Gastroesophageal sphincter (tissue), 4 donors: ENCODE data around the gene TIAL1. TPM values are rescaled to one million over a fixed set of nuclear protein-coding genes. Genes with fewer than 3 reads are reported as not detected.
A peak's percentile ranks its signal among the peaks of the same experiment; 100 is the strongest.

ENCODE experiments used
- ATAC-seq: fragments of 150-250 bp; one replicate; pipeline ENCODE4 v1.9.1; 2016; ENCODE audit warnings: mild to moderate bottlenecking, moderate library complexity
- H3K27ac ChIP-seq, 4 donors: fragments of 200-600 bp; sonication (generic) in 3 of 4; 1 replicate in 3 of 4; 2 replicates in 1 of 4; pipeline ENCODE4 v1.5.1; 2016 to 2019
- H3K27me3 ChIP-seq: fragments of 200-600 bp; sonication (generic); one replicate; pipeline ENCODE4 v1.5.1; 2019
- H3K36me3 ChIP-seq, 2 donors: fragments of 200-600 bp; sonication (generic); one replicate each; pipeline ENCODE4 v1.5.1; 2019; ENCODE audit warnings: control low read depth in 1 of 2
- H3K4me1 ChIP-seq, 3 donors: fragments of 200-600 bp; sonication (generic); 1 replicate in 2 of 3; 2 replicates in 1 of 3; pipeline ENCODE4 v1.5.1; 2016 to 2019; ENCODE audit warnings: control low read depth in 2 of 3
- H3K4me3 ChIP-seq, 2 donors: fragments of 200-600 bp; sonication (generic); one replicate each; pipeline ENCODE4 v1.5.1; 2019; ENCODE audit warnings: mild to moderate bottlenecking in 1 of 2, moderate library complexity in 1 of 2
- H3K9me3 ChIP-seq, 3 donors: fragments of 200-600 bp; sonication (generic); one replicate each; pipeline ENCODE4 v1.5.1; 2017 to 2019; ENCODE audit warnings: control low read depth in 2 of 3
- CTCF ChIP-seq, 4 experiments: fragments of 200-600 bp in 2 of 4; fragments of 450-650 bp in 2 of 4; sonication (generic) in 1 of 4; IDR thresholded peaks; one replicate each; pipeline ENCODE4 v1.5.1; 2017 to 2019; ENCODE audit warnings: antibody characterized with exemption in 4 of 4, mild to moderate bottlenecking in 2 of 4, moderate library complexity in 2 of 4
- EP300 ChIP-seq: sonication (generic); formaldehyde crosslinking; IDR thresholded peaks from one replicate; pipeline ENCODE4 v1.6.1; 2017; ENCODE audit warnings: antibody characterized with exemption, mild to moderate bottlenecking
- POLR2A ChIP-seq, 2 donors: fragments of 450-650 bp; IDR thresholded peaks; one replicate each; pipeline ENCODE4 v1.6.1; 2017; ENCODE audit warnings: antibody characterized with exemption in 2 of 2, mild to moderate bottlenecking in 2 of 2, moderate library complexity in 1 of 2
- POLR2AphosphoS5 ChIP-seq: sonication (generic); formaldehyde crosslinking; IDR thresholded peaks from one replicate; pipeline ENCODE4 v1.6.1; 2017; ENCODE audit warnings: antibody characterized with exemption
- WGBS, 2 donors: methylation state at CpG; one replicate each; pipeline ENCODE4 v1.1.5; 2018; ENCODE audit warnings: low coverage in 1 of 2; 5-methylcytosine and 5-hydroxymethylcytosine counted together
- total RNA-seq, 4 donors: library from RNA; depleted of rRNA; stranded (reverse); fragments of >200 nt; gene quantifications; one replicate each; pipeline ENCODE4 v1.1.0, GENCODE V29; 2016

Gene TIAL1
- total RNA-seq, 4 donors from 2014 or later: 53.6 to 117 (median 57.9) TPM

DNA sequence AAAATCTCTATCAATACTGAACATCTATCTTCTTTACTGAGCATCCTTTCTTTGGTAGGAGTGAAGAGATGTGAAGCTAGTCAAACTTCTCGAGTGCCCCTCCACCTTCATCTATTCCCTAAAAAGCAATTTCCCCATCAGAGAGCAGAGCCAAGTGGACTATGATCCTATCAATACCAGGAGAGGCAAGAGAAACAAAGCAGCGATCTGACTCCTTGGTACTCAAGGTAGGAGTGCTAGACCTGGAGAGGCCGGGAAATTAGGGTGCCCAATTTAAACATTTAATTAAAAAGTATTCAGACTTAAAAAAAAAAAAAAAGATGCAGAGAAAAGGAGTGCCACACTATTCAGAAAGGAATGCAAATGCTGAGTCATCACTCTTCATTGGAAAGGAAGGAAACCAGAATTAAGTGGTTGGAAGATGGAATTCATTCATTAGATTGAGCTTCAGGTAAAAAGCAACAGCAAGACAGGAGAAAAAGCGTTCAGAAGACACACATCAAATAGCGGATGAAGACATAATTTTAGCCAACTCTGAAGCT lies 1.6 kb downstream of the TIAL1 start:
- ATAC-seq: no peak
- Histone ChIP-seq H3K4me1 (peaks cover 3 to 54% (median 25%) of the 10 kb centered on the region in 3 donors), H3K27me3 (no peaks in the 10 kb centered on the region), H3K27ac (peak overlapping the region in 3 of 4 donors; percentile 92 to 98 (median 97)), H3K9me3 (no peaks in the 10 kb centered on the region), H3K36me3 (peaks cover 0 to 9% of the 10 kb centered on the region in 2 donors), H3K4me3 (peak overlapping the region; percentile 62 to 79)
- no peak for TF ChIP-seq CTCF (IDR thresholded peaks at IDR 0.05)
- no peak for TF ChIP-seq POLR2AphosphoS5
- TF ChIP-seq POLR2A (IDR thresholded peaks at IDR 0.05): no peak
- TF ChIP-seq EP300: no peak
- 17 to 21% methylated on average over 5 of the region's 5 CpGs for WGBS, 2 donors

DNA sequence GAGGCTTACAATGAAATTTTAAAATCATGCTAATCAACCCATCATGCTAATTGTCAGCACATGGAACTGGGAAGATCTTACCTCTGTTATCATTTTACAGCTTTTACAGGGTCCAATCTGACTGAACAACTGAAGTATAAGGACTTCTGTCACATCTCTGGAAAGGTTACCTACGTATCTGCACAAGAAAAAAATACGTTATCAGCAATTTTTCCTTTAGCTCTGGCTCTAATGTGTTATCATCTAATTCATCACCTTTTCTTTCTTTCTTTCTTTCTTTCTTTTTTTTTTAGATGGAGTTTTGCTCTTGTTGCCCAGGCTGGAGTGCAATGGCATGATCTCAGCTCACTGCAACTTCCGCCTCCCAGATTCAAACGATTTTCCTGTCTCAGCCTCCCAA lies 8.7 kb downstream of the TIAL1 start:
- WGBS, 2 donors: 89 to 92% methylated on average over 4 of the region's 4 CpGs
- H3K27ac ChIP-seq: no peak overlapping the region
- peaks cover 3 to 53% of the 10 kb centered on the region in 2 donors for H3K36me3 ChIP-seq
- H3K4me1 ChIP-seq: peaks cover 7 to 38% (median 10%) of the 10 kb centered on the region in 3 donors
- no peak overlapping the region for H3K4me3 ChIP-seq
- TF ChIP-seq CTCF (IDR thresholded peaks at IDR 0.05) (no peak), POLR2AphosphoS5 (no peak), POLR2A (IDR thresholded peaks at IDR 0.05) (no peak)
- no peaks in the 10 kb centered on the region for H3K9me3 ChIP-seq
- H3K27me3 ChIP-seq: no peaks in the 10 kb centered on the region
- no peak for ATAC-seq

- peaks cover 0 to 76% of the 10 kb centered on the region in 2 donors for H3K36me3 ChIP-seq
- 92 to 94% methylated on average over 3 of the region's 3 CpGs for WGBS, 2 donors
- no peak overlapping the region for H3K4me3 ChIP-seq
Measured at GRCh38 chr10:119578355-119578754, 18.4 kb downstream of the TIAL1 start.

GRCh38 chr10:119575991-119576390 lies 20.8 kb downstream of the TIAL1 start:
- no peak for ATAC-seq
- no peak overlapping the region for H3K27ac ChIP-seq
- TF ChIP-seq CTCF (IDR thresholded peaks at IDR 0.05) (no peak), POLR2AphosphoS5 (no peak), POLR2A (IDR thresholded peaks at IDR 0.05) (no peak), EP300 (no peak)
- H3K4me1 ChIP-seq: peaks cover 0 to 2% (median 0%) of the 10 kb centered on the region in 3 donors
- no peaks in the 10 kb centered on the region for H3K9me3 ChIP-seq
- no peaks in the 10 kb centered on the region for H3K27me3 ChIP-seq
- H3K36me3 ChIP-seq: peaks cover 0 to 85% of the 10 kb centered on the region in 2 donors
- H3K4me3 ChIP-seq: no peak overlapping the region

More at GRCh38 chr10:119578355-119578754, 18.4 kb downstream of the TIAL1 start:
- no peak overlapping the region for H3K27ac ChIP-seq
- no peaks in the 10 kb centered on the region for H3K9me3 ChIP-seq
- H3K4me1 ChIP-seq: peaks cover 0 to 26% (median 9%) of the 10 kb centered on the region in 3 donors
- no peak for ATAC-seq
- no peak for TF ChIP-seq POLR2A (IDR thresholded peaks at IDR 0.05)
- TF ChIP-seq CTCF (IDR thresholded peaks at IDR 0.05): no peak
- no peak for TF ChIP-seq EP300
- no peak for TF ChIP-seq POLR2AphosphoS5
- no peaks in the 10 kb centered on the region for H3K27me3 ChIP-seq

DNA sequence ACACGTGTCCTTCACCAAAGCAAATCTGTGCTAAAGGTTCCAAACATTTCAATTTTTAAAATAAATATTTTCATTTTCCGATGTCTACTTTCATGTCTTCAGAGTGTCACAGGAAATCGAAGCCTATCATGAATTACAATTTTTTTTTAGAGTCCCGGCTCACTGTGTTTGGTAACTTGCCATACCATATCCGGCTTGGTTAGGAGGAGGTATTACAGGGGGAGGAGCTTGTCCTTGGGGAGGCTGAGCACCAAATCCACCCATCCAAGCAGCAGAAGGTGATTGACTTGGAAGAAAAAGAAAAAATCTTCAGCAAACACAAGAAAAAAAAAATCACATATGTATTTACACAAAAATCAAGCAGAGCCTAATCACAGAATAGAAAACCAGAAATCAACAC lies 21.3 kb downstream of the TIAL1 start:
- ATAC-seq: no peak
- WGBS, 2 donors: 31 to 34% methylated on average over 3 to 5 of the region's 5 CpGs
- no peaks in the 10 kb centered on the region for H3K9me3 ChIP-seq
- TF ChIP-seq POLR2AphosphoS5 (no peak), EP300 (no peak), CTCF (IDR thresholded peaks at IDR 0.05) (no peak), POLR2A (IDR thresholded peaks at IDR 0.05) (no peak)
- H3K27ac ChIP-seq: no peak overlapping the region
- H3K36me3 ChIP-seq: peaks cover 0 to 83% of the 10 kb centered on the region in 2 donors
- H3K4me3 ChIP-seq: no peak overlapping the region
- no peaks in the 10 kb centered on the region for H3K27me3 ChIP-seq
- no peaks in the 10 kb centered on the region for H3K4me1 ChIP-seq
